ENCODE results near the gene CDC42BPB. TPM values are rescaled to one million over a fixed set of nuclear protein-coding genes. Genes with fewer than 3 reads are reported as not detected.

Gene CDC42BPB
- total RNA-seq, 1 donor = 118 TPM

DNA sequence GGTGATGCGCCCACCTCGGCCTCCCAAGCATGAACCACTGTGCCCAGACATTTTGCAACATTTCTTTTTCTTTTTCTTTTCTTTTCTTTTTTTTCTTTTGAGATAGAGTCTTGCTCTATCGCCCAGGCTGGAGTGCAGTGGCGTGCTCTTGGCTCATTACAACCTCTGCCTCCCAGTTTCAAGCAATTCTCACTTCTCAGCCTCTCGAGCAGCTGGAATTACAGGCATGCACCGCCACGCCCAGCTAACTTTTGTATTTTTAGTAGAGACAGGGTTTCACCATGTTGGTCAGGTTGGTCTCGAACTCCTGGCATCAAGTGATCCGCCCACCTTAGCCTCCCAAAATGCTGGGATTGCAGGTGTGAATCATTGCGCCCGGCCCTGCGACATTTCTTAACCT, 7.6 kb upstream of the CDC42BPB start:
- Histone ChIP-seq H3K4me3 (ENCODE audit: insufficient read depth, low read length) (no peak overlapping the region), H3K27me3 (ENCODE audit: insufficient read depth, low read length) (no peaks in the 10 kb centered on the region), H3K36me3 (ENCODE audit: insufficient read depth, low read length) (no peaks in the 10 kb centered on the region), H2AFZ (ENCODE audit: low read length) (no peak overlapping the region), H3K9me3 (ENCODE audit: low read depth, low read length) (no peaks in the 10 kb centered on the region), H3K27ac (ENCODE audit: low read depth, low read length) (no peak overlapping the region), H3K4me1 (ENCODE audit: insufficient read depth, low read length) (peaks cover 3% of the 10 kb centered on the region), H3K79me2 (ENCODE audit: insufficient read depth, low read length) (no peaks in the 10 kb centered on the region), H4K20me1 (ENCODE audit: insufficient read depth, low read length) (no peaks in the 10 kb centered on the region), H3K4me2 (ENCODE audit: insufficient read depth, low read length) (no peak overlapping the region)
- TF ChIP-seq, protein P1, sequence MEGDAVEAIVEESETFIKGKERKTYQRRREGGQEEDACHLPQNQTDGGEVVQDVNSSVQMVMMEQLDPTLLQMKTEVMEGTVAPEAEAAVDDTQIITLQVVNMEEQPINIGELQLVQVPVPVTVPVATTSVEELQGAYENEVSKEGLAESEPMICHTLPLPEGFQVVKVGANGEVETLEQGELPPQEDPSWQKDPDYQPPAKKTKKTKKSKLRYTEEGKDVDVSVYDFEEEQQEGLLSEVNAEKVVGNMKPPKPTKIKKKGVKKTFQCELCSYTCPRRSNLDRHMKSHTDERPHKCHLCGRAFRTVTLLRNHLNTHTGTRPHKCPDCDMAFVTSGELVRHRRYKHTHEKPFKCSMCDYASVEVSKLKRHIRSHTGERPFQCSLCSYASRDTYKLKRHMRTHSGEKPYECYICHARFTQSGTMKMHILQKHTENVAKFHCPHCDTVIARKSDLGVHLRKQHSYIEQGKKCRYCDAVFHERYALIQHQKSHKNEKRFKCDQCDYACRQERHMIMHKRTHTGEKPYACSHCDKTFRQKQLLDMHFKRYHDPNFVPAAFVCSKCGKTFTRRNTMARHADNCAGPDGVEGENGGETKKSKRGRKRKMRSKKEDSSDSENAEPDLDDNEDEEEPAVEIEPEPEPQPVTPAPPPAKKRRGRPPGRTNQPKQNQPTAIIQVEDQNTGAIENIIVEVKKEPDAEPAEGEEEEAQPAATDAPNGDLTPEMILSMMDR (IDR thresholded peaks at IDR 0.05; ENCODE audit: extremely low read depth, low read depth, low read length) = no peak
- no peak for DNase-seq (ENCODE audit: insufficient read length, low spot score, missing footprints)

DNA sequence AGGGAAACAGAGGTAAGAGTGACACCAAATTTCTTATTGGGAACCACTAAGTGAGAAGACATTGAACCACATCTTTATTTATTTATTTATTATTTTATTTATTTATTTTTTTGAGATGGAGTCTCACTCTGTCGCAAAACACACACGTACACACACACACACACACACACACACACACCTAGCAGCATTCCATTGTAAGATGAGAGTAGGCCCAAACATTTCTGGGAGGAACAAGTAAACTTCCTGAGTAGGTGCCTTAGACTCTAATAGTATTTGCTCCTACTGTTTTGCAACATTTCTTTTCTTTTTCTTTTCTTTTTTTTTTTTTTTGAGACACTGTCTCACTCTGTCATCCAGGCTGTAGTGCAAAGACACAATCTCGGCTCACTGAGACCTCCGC, 7.1 kb upstream of the CDC42BPB start:
- Histone ChIP-seq H3K4me2 (ENCODE audit: insufficient read depth, low read length) (no peak overlapping the region), H3K36me3 (ENCODE audit: insufficient read depth, low read length) (no peaks in the 10 kb centered on the region), H3K79me2 (ENCODE audit: insufficient read depth, low read length) (peaks cover 2% of the 10 kb centered on the region), H3K27ac (ENCODE audit: low read depth, low read length) (no peak overlapping the region), H3K4me3 (ENCODE audit: insufficient read depth, low read length) (no peak overlapping the region), H4K20me1 (ENCODE audit: insufficient read depth, low read length) (no peaks in the 10 kb centered on the region), H3K27me3 (ENCODE audit: insufficient read depth, low read length) (no peaks in the 10 kb centered on the region), H3K9me3 (ENCODE audit: low read depth, low read length) (no peaks in the 10 kb centered on the region), H2AFZ (ENCODE audit: low read length) (no peak overlapping the region), H3K4me1 (ENCODE audit: insufficient read depth, low read length) (peaks cover 3% of the 10 kb centered on the region)
- no peak for DNase-seq (ENCODE audit: insufficient read length, low spot score, missing footprints)
- TF ChIP-seq, protein P1 (IDR thresholded peaks at IDR 0.05; ENCODE audit: extremely low read depth, low read depth, low read length) = no peak

DNA sequence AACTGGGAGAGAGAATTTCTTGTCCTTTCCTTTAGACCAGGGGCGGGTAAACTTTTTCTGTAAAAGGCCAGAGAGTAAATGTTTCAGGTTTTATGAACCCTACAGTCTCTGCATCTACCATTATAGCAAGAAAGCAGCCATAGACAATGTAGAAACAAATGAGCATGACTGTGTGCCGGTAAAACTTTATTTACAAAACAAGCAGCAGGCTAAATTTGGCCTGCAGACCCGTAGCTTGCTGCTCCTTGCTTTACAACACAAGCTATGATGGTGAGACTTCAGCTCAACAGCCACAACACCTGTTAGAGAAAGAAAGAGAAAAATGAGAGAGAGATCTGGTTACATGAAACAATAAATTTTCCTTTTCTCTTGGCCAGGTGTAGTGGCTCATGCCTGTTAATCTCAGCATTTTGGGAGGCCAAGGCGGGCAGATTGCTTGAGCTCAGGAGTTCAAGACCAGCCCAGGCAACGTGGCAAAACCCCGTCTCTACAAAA, 4.2 kb upstream of the CDC42BPB start:
- H3K4me1 ChIP-seq (ENCODE audit: insufficient read depth, low read length) = peaks cover 10% of the 10 kb centered on the region
- no peaks in the 10 kb centered on the region for H3K27me3 ChIP-seq (ENCODE audit: insufficient read depth, low read length)
- H3K27ac ChIP-seq (ENCODE audit: low read depth, low read length) = no peak overlapping the region
- no peaks in the 10 kb centered on the region for H4K20me1 ChIP-seq (ENCODE audit: insufficient read depth, low read length)
- TF ChIP-seq, protein P1 (IDR thresholded peaks at IDR 0.05; ENCODE audit: extremely low read depth, low read depth, low read length) = no peak
- peaks cover 23% of the 10 kb centered on the region for H3K79me2 ChIP-seq (ENCODE audit: insufficient read depth, low read length)
- no peak for DNase-seq (ENCODE audit: insufficient read length, low spot score, missing footprints)
- no peak overlapping the region for H3K4me2 ChIP-seq (ENCODE audit: insufficient read depth, low read length)
- H3K4me3 ChIP-seq (ENCODE audit: insufficient read depth, low read length) = no peak overlapping the region
- H3K9me3 ChIP-seq (ENCODE audit: low read depth, low read length) = no peaks in the 10 kb centered on the region
- H2AFZ ChIP-seq (ENCODE audit: low read length) = no peak overlapping the region
- no peaks in the 10 kb centered on the region for H3K36me3 ChIP-seq (ENCODE audit: insufficient read depth, low read length)

DNA sequence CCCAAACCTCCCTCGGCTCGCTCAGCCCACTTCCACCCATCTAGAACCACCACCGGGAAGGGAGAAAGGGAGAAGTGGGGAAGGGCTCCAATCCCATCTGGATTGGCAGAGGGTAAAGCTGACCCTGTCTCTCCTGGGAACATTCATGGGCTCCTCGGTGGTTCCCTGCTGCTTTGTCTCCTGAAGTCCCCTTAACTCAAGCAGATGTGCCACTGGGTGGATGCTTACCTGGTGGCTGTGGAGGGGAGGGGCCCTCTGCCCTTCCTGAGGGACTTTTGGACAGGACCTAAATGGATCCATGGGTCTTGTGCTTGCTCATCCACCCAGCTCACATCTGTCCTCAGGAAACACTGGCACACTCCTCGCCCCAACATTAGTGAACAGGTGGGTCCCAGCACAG, 2.2 kb upstream of the CDC42BPB start:
- no peak overlapping the region for H3K4me2 ChIP-seq (ENCODE audit: insufficient read depth, low read length)
- peaks cover 42% of the 10 kb centered on the region for H3K79me2 ChIP-seq (ENCODE audit: insufficient read depth, low read length)
- no peak overlapping the region for H2AFZ ChIP-seq (ENCODE audit: low read length)
- H3K4me3 ChIP-seq (ENCODE audit: insufficient read depth, low read length) = no peak overlapping the region
- no peaks in the 10 kb centered on the region for H3K9me3 ChIP-seq (ENCODE audit: low read depth, low read length)
- TF ChIP-seq, protein P1 (IDR thresholded peaks at IDR 0.05; ENCODE audit: extremely low read depth, low read depth, low read length) = no peak
- no peak overlapping the region for H3K27ac ChIP-seq (ENCODE audit: low read depth, low read length)
- no peaks in the 10 kb centered on the region for H3K27me3 ChIP-seq (ENCODE audit: insufficient read depth, low read length)
- H3K36me3 ChIP-seq (ENCODE audit: insufficient read depth, low read length) = no peaks in the 10 kb centered on the region
- H3K4me1 ChIP-seq (ENCODE audit: insufficient read depth, low read length) = peaks cover 22% of the 10 kb centered on the region
- H4K20me1 ChIP-seq (ENCODE audit: insufficient read depth, low read length) = peaks cover 17% of the 10 kb centered on the region
- no peak for DNase-seq (ENCODE audit: insufficient read length, low spot score, missing footprints)
